Activated T-cell treated with anti-CD3 and anti-CD28 coated beads, Interleukin-2, amount 50 U/mL, for 24 hours (primary cell): ENCODE measurements around the gene MYRFL.

Experiments used
- DNase-seq: peaks from one replicate; pipeline ENCODE4 v3.0.0-alpha.2; 2020
- H3K27ac Mint-ChIP-seq: 2 replicates; pipeline ENCODE4 v1.8.0; 2020; ENCODE audit warnings: mild to moderate bottlenecking, mixed read lengths
- H3K27me3 Mint-ChIP-seq: 2 replicates; pipeline ENCODE4 v1.8.0; 2020; ENCODE audit warnings: mixed read lengths
- H3K36me3 Mint-ChIP-seq: 2 replicates; pipeline ENCODE4 v1.8.0; 2020; ENCODE audit warnings: low read depth, mixed read lengths
- H3K4me1 Mint-ChIP-seq: 2 replicates; pipeline ENCODE4 v1.8.0; 2020; ENCODE audit warnings: low read depth, mixed read lengths
- H3K4me3 Mint-ChIP-seq: 2 replicates; pipeline ENCODE4 v1.8.0; 2020; ENCODE audit warnings: mild to moderate bottlenecking, moderate library complexity, mixed read lengths
- H3K9me3 Mint-ChIP-seq: 2 replicates; pipeline ENCODE4 v1.8.0; 2020; ENCODE audit warnings: mixed read lengths

Gene MYRFL

GRCh38 chr12:69948851-69949250 lies 123.8 kb downstream of the MYRFL start:
- no peaks in the 10 kb centered on the region for H3K36me3 Mint-ChIP-seq
- H3K27ac Mint-ChIP-seq = no peak overlapping the region
- DNase-seq = no peak
- H3K4me1 Mint-ChIP-seq = no peaks in the 10 kb centered on the region
- H3K27me3 Mint-ChIP-seq = peaks cover 3% of the 10 kb centered on the region
- no peaks in the 10 kb centered on the region for H3K9me3 Mint-ChIP-seq
- H3K4me3 Mint-ChIP-seq = no peak overlapping the region

GRCh38 chr12:69949311-69950002 lies 124.4 kb downstream of the MYRFL start:
- Mint-ChIP-seq H3K27ac (no peak overlapping the region), H3K36me3 (no peaks in the 10 kb centered on the region), H3K4me1 (no peaks in the 10 kb centered on the region), H3K9me3 (no peaks in the 10 kb centered on the region), H3K4me3 (no peak overlapping the region), H3K27me3 (peaks cover 3% of the 10 kb centered on the region)
- DNase-seq = no peak

- Mint-ChIP-seq H3K9me3 (no peaks in the 10 kb centered on the region), H3K27ac (no peak overlapping the region), H3K4me3 (no peak overlapping the region), H3K4me1 (no peaks in the 10 kb centered on the region), H3K27me3 (peaks cover 3% of the 10 kb centered on the region), H3K36me3 (no peaks in the 10 kb centered on the region)
- no peak for DNase-seq
Observed at GRCh38 chr12:69951108-69951507, 126.1 kb downstream of the MYRFL start.

GRCh38 chr12:69952890-69953289 lies 127.9 kb downstream of the MYRFL start:
- DNase-seq = no peak
- H3K27me3 Mint-ChIP-seq = peaks cover 3% of the 10 kb centered on the region
- H3K27ac Mint-ChIP-seq = no peak overlapping the region

GRCh38 chr12:69961246-69961645 lies 136.2 kb downstream of the MYRFL start:
- Mint-ChIP-seq H3K4me3 (no peak overlapping the region), H3K36me3 (no peaks in the 10 kb centered on the region)

More at GRCh38 chr12:69952890-69953289, 127.9 kb downstream of the MYRFL start:
- H3K4me3 Mint-ChIP-seq = no peak overlapping the region
- no peaks in the 10 kb centered on the region for H3K4me1 Mint-ChIP-seq
- no peaks in the 10 kb centered on the region for H3K36me3 Mint-ChIP-seq
- no peaks in the 10 kb centered on the region for H3K9me3 Mint-ChIP-seq

GRCh38 chr12:69966409-69966808 lies 141.4 kb downstream of the MYRFL start:
- Mint-ChIP-seq H3K27ac (no peak overlapping the region), H3K4me3 (no peak overlapping the region), H3K27me3 (no peaks in the 10 kb centered on the region), H3K36me3 (no peaks in the 10 kb centered on the region), H3K4me1 (no peaks in the 10 kb centered on the region), H3K9me3 (no peaks in the 10 kb centered on the region)
- no peak for DNase-seq

More at GRCh38 chr12:69961246-69961645, 136.2 kb downstream of the MYRFL start:
- DNase-seq = no peak
- Mint-ChIP-seq H3K27ac (no peak overlapping the region), H3K27me3 (peaks cover 5% of the 10 kb centered on the region), H3K4me1 (no peaks in the 10 kb centered on the region), H3K9me3 (no peaks in the 10 kb centered on the region)

- H3K4me3 Mint-ChIP-seq = no peak overlapping the region
- H3K36me3 Mint-ChIP-seq = no peaks in the 10 kb centered on the region
- no peak for DNase-seq
- H3K9me3 Mint-ChIP-seq = no peaks in the 10 kb centered on the region
- H3K4me1 Mint-ChIP-seq = no peaks in the 10 kb centered on the region
- H3K27ac Mint-ChIP-seq = no peak overlapping the region
- no peaks in the 10 kb centered on the region for H3K27me3 Mint-ChIP-seq
Observed at GRCh38 chr12:69966839-69967238, 141.8 kb downstream of the MYRFL start.

GRCh38 chr12:69969011-69969410 lies 144.0 kb downstream of the MYRFL start:
- DNase-seq = no peak
- no peaks in the 10 kb centered on the region for H3K4me1 Mint-ChIP-seq
- no peak overlapping the region for H3K27ac Mint-ChIP-seq
- no peaks in the 10 kb centered on the region for H3K9me3 Mint-ChIP-seq
- H3K36me3 Mint-ChIP-seq = no peaks in the 10 kb centered on the region
- H3K27me3 Mint-ChIP-seq = no peaks in the 10 kb centered on the region
- H3K4me3 Mint-ChIP-seq = no peak overlapping the region

- DNase-seq = no peak
- H3K4me1 Mint-ChIP-seq = no peaks in the 10 kb centered on the region
- no peaks in the 10 kb centered on the region for H3K27me3 Mint-ChIP-seq
- no peak overlapping the region for H3K27ac Mint-ChIP-seq
- no peaks in the 10 kb centered on the region for H3K36me3 Mint-ChIP-seq
- H3K4me3 Mint-ChIP-seq = no peak overlapping the region
- H3K9me3 Mint-ChIP-seq = no peaks in the 10 kb centered on the region
Observed at GRCh38 chr12:69972136-69972535, 147.1 kb downstream of the MYRFL start.

- Mint-ChIP-seq H3K27me3 (peaks cover 2% of the 10 kb centered on the region), H3K27ac (no peak overlapping the region), H3K9me3 (no peaks in the 10 kb centered on the region), H3K4me1 (no peaks in the 10 kb centered on the region), H3K4me3 (no peak overlapping the region), H3K36me3 (no peaks in the 10 kb centered on the region)
- DNase-seq = no peak
Observed at GRCh38 chr12:69978020-69978419, 153.0 kb downstream of the MYRFL start.

GRCh38 chr12:69981881-69982475 lies 157.0 kb downstream of the MYRFL start:
- Mint-ChIP-seq H3K36me3 (no peaks in the 10 kb centered on the region), H3K27ac (no peak overlapping the region), H3K27me3 (peaks cover 2% of the 10 kb centered on the region), H3K4me3 (no peak overlapping the region), H3K9me3 (no peaks in the 10 kb centered on the region), H3K4me1 (no peaks in the 10 kb centered on the region)
- DNase-seq = no peak

- H3K4me1 Mint-ChIP-seq = no peaks in the 10 kb centered on the region
- no peak overlapping the region for H3K27ac Mint-ChIP-seq
- peaks cover 2% of the 10 kb centered on the region for H3K27me3 Mint-ChIP-seq
- no peak overlapping the region for H3K4me3 Mint-ChIP-seq
- no peaks in the 10 kb centered on the region for H3K36me3 Mint-ChIP-seq
- no peak for DNase-seq
- H3K9me3 Mint-ChIP-seq = no peaks in the 10 kb centered on the region
Observed at GRCh38 chr12:69984241-69984640, 159.2 kb downstream of the MYRFL start.

- DNase-seq = no peak
Observed at GRCh38 chr12:69985656-69986055, 160.6 kb downstream of the MYRFL start.

GRCh38 chr12:69986114-69986513 lies 161.1 kb downstream of the MYRFL start:
- Mint-ChIP-seq H3K9me3 (no peaks in the 10 kb centered on the region), H3K36me3 (no peaks in the 10 kb centered on the region), H3K27ac (no peak overlapping the region), H3K27me3 (peaks cover under 1% of the 10 kb centered on the region), H3K4me1 (no peaks in the 10 kb centered on the region), H3K4me3 (no peak overlapping the region)
- DNase-seq = no peak

More at GRCh38 chr12:69985656-69986055, 160.6 kb downstream of the MYRFL start:
- no peaks in the 10 kb centered on the region for H3K36me3 Mint-ChIP-seq
- H3K4me3 Mint-ChIP-seq = no peak overlapping the region
- no peaks in the 10 kb centered on the region for H3K9me3 Mint-ChIP-seq
- H3K4me1 Mint-ChIP-seq = no peaks in the 10 kb centered on the region
- H3K27ac Mint-ChIP-seq = no peak overlapping the region
- H3K27me3 Mint-ChIP-seq = peaks cover 2% of the 10 kb centered on the region

GRCh38 chr12:69987579-69988091 lies 162.6 kb downstream of the MYRFL start:
- Mint-ChIP-seq H3K4me3 (no peak overlapping the region), H3K27me3 (peaks cover 5% of the 10 kb centered on the region), H3K36me3 (no peaks in the 10 kb centered on the region), H3K9me3 (no peaks in the 10 kb centered on the region), H3K27ac (no peak overlapping the region), H3K4me1 (no peaks in the 10 kb centered on the region)
- DNase-seq = no peak
